OCI-M2 (cell line): Measurements from ENCODE around the gene NME7.

Experiments used
- DNase-seq: peaks from one replicate; lab custom pipeline; 2025; ENCODE audit not compliant: unreplicated experiment; lab: John Stamatoyannopoulos, UW

The NME7 gene

GRCh38 chr1:169087876-169088275 lies 279.7 kb downstream of the NME7 start:
- DNase-seq: no peak

- DNase-seq: no peak
Observed at GRCh38 chr1:169086603-169087455, 280.8 kb downstream of the NME7 start.

- DNase-seq: no peak
Observed at GRCh38 chr1:169085911-169086310, 281.7 kb downstream of the NME7 start.
